NCI-H2227 (cell line): Measurements from ENCODE around the gene PAPPA2.

Experiments
- DNase-seq: peaks from one replicate; lab custom pipeline; 2025; ENCODE audit not compliant: unreplicated experiment; lab: John Stamatoyannopoulos, UW

Gene PAPPA2

DNA sequence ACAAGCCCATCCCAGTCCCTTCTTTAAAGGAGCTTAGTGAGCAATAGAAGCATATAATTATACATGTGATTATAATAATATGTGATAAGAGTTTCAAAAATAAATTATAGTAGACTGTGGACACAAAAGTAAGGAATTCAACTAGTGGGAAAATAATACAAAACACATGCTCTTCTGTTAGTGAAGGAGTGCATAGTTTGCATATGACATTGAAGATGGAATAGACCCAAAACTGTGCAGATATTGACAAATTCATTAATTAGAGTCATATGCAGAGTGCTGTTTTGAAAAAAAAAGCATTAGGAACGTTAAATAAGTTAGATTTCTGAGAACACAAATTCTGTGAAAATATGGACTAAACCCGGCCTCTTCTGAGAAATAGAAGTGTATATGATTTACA is 422.8 kb downstream of the PAPPA2 start:
- no peak for DNase-seq

DNA sequence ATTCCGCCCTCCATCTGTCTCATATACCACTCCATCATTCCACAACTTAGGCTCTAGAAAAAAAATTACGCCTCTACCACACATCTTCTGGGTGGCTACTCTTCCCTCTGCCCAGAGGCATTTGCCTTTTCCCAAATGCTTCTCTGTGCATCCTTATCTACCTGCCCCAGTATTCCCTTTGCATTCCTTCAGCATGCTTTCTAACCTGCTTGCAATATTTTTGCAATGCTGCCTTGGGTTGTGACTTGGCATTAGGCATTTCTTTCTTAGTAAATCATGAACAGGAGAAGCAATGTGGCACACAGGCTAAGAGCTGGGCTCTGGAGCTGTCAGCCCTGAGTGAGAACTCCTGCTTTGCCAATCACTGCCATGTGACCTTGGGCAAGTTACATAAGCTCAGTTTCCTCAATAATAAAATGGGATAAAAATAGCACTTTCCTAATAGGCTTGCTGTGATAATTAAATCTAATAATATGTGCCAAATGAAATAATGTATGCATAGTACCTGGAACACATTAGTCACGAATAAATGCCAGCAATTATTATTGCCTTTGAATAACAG is 425.6 kb downstream of the PAPPA2 start:
- no peak for DNase-seq

DNA sequence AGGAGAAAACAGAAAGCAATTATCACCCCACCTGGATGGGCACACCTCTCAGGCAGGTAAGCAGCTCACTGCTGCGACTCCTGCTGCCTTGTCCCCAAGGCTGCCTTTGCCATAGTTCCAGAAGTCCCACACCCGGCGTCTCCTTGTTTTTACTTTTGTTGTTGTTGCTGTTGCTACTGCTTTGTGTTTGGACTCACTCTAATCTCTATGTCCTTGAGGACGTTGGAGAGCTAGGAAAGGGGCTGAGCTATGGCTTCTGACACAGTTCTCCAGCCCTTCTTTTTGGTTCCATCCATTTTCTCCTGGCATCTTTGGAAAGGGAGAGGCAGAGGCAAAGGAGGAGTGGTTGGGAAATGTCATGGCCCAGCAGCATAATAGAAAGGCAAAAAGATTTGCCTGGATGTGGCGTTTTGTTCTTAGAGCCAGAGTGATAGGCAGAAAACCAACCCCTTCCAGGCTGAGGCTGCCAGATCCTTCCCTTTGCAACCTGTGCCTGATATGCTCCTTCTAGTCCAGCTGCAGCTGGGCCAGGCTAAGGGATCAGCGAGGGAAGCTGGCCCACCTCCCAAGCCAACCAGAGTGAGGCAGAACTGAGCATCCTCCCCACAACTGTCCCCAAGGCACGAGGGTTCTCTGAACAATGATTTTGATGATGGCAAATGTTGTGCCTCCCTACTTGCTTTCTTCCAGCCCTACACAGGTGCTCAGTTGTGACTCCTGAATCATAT is 430.8 kb downstream of the PAPPA2 start:
- no peak for DNase-seq

DNA sequence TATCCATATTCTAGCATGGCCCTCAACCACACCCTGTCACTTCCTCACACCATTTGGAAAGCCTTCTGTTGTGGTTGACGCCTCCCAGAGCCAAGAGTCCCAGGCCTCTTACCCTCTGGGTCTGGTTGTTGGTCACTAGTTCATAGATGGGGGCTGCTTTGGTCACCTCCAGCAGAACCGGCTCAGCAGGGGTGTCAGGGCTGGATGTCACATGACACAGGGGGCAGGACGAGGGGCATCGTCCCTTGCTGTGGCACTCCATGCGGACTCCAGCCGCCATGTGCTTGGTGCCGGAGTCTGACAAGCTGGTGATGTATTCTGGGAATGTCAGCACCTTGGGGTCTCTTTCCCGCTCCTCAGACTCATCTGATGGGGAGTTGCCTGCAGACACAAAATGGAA is 431.5 kb downstream of the PAPPA2 start:
- no peak for DNase-seq
